Heart right ventricle (tissue), 16 donors: Measurements from ENCODE around the gene KIF6. TPM values are rescaled to one million over a fixed set of nuclear protein-coding genes. Genes with fewer than 3 reads are reported as not detected.

Experiments used
- ATAC-seq, 8 donors: fragments of 200-7000 bp; cut with Tn5 transposase; one replicate each; pipeline ENCODE4 v1.9.1; 2020; ENCODE audit warnings: mild to moderate bottlenecking in 8 of 8, moderate library complexity in 8 of 8, moderate number of reproducible peaks in 1 of 8
- DNase-seq, 2 donors: peaks; one replicate each; pipeline ENCODE4 v3.0.0-alpha.2; 2020
- H3K27ac ChIP-seq, 10 donors: fragments of 200-600 bp; sonication (generic) in 2 of 10; one replicate each; pipeline versions ENCODE4 v1.5.0 to v1.8.0; 2020 to 2022; ENCODE audit warnings: mild to moderate bottlenecking in 3 of 10
- H3K27me3 ChIP-seq, 7 donors: fragments of 200-600 bp; one replicate each; pipeline ENCODE4 v1.8.0; 2021 to 2022; ENCODE audit warnings: mild to moderate bottlenecking in 2 of 7
- H3K36me3 ChIP-seq, 9 donors: fragments of 200-600 bp; sonication (generic) in 1 of 9; one replicate each; pipeline versions ENCODE4 v1.5.0 to v1.8.0; 2020 to 2022; ENCODE audit warnings: mild to moderate bottlenecking in 2 of 9
- H3K4me1 ChIP-seq, 9 donors: fragments of 200-600 bp; sonication (generic) in 1 of 9; one replicate each; pipeline versions ENCODE4 v1.5.0 to v1.8.0; 2020 to 2022; ENCODE audit warnings: mild to moderate bottlenecking in 4 of 9
- H3K4me3 ChIP-seq, 10 donors: fragments of 200-600 bp; sonication (generic) in 2 of 10; one replicate each; pipeline versions ENCODE4 v1.5.0 to v1.8.0; 2020 to 2022; ENCODE audit warnings: mild to moderate bottlenecking in 7 of 10, moderate library complexity in 2 of 10
- H3K9me3 ChIP-seq, 11 donors: fragments of 200-600 bp in 10 of 11; sonication (generic) in 2 of 11; one replicate each; pipeline versions ENCODE4 v1.5.0 to v1.8.0; 2013 to 2022; ENCODE audit warnings: mild to moderate bottlenecking in 2 of 11, control low read depth in 1 of 11, moderate library complexity in 1 of 11
- CTCF ChIP-seq, 9 donors: fragments of 200-600 bp; sonication (generic) in 2 of 9; IDR thresholded peaks; one replicate each; pipeline versions ENCODE4 v1.5.0 to v1.8.0; 2021 to 2022; ENCODE audit warnings: antibody characterized with exemption in 9 of 9, mild to moderate bottlenecking in 5 of 9, moderate library complexity in 1 of 9
- WGBS, 2 donors: extraction: QIAGEN DNeasy Blood & Tissue Kit; methylation state at CpG; one replicate each; pipeline ENCODE4 v1.1.7; 2013; ENCODE audit warnings: inconsistent platforms in 1 of 2; 5-methylcytosine and 5-hydroxymethylcytosine counted together
- intact Hi-C, 10 donors: fragments of 100-400 bp; cut with DNase I; formaldehyde crosslinking; loops; one replicate each; pipeline versions ENCODE4 v1.11.1 to v1.14.2; 2022
- polyA plus RNA-seq, 2 donors: library from polyadenylated mRNA; stranded (reverse); fragments of 200-250 nt; gene quantifications; one replicate each; pipeline ENCODE4 v1.2.3, GENCODE V29; 2013
- total RNA-seq, 10 donors: library from RNA; stranded (reverse); fragmentation: NEBNext Ultra II Directional in 3 of 10; extraction: Animal tissue kit (Norgen Biotek cat#: 25700) in 3 of 10; gene quantifications; one replicate each; pipeline versions ENCODE4 v1.2.1 to v1.2.4, GENCODE V29; 2021 to 2023
- donor health status: Arrhythmogenic right ventricular cardiomyopathy.
- donor health status: ischemic (EF 13 %, LVEDD 7.1; RV severe dilation, severe dysfunction).
- donor health status: healthy with polysubstance abuse.
- donor health status: DM: no; HTN: yes; CAD: no.
- donor health status: DM: no; HTN: no; CAD: no.
- donor health status: ischemic (EF 25% LVEDD 6.9; RV normal size, moderate dysfunction).
- donor health status: ischemic (EF 25% LVEDD 5.7; RV mildly dilated, moderate dysfunction).
- donor health status: healthy.
- donor health status: DM: yes; HTN: yes; CAD: no.
- donor health status: Ischemic cardiomyopathy.
- donor health status: ischemic (EF 35%, LVEDD 5.7; RV mildly dilated, moderate dysfunction).
- donor health status: nonischemic (EF 11% LVEDD 7.7; RV severe dilation, severe dysfunction).
- donor health status: DM: yes; HTN: yes; CAD: no.
- donor health status: PGD.
- donor health status: ischemic (EF 29% LVEDD 5.4; RV normal size, mild dysfunction).
- donor health status: nonischemic (EF 23%, LVEDD 6.1; RV moderate dilation, normal function).

KIF6 gene
- total and polyA plus RNA-seq, 12 donors, result 0.01 to 1.6 (median 0.45) TPM; not detected in 2

DNA sequence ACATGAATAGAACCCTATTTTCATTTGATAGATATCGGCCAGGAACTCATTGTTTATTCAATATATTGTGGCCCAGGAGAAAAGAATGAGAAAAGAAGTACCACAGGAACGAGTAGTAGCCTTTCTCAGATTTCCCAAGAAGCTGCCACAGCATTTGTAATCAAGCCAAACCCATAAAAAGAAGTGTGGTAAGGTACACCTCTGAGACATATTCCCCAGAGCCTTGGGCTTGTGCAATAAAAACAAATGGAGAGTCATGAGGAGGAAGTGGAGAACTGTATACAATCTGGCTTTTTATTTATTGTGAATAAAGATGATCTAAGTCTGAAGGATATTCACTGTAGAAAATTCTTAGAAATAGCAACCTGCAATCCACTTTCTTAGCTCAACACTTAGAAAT, 36.7 kb downstream of the KIF6 start:
- no peak overlapping the region for H3K4me3 ChIP-seq
- no peak overlapping the region for H3K27ac ChIP-seq
- peaks cover 0 to 3% (median 0%) of the 10 kb centered on the region in 9 donors for H3K4me1 ChIP-seq
- H3K9me3 ChIP-seq, result no peaks in the 10 kb centered on the region
- no peak for ATAC-seq
- DNase-seq, result no peak
- WGBS, 2 donors, result 68 to 71% methylated on average over 2 of the region's 2 CpGs
- H3K36me3 ChIP-seq, result no peaks in the 10 kb centered on the region
- no peak for TF ChIP-seq CTCF (IDR thresholded peaks at IDR 0.05)
- intact Hi-C loops, result no loop called here
- H3K27me3 ChIP-seq, result no peaks in the 10 kb centered on the region

- no peak for TF ChIP-seq CTCF (IDR thresholded peaks at IDR 0.05)
- H3K9me3 ChIP-seq, result no peaks in the 10 kb centered on the region
- H3K4me3 ChIP-seq, result no peak overlapping the region
- no peaks in the 10 kb centered on the region for H3K27me3 ChIP-seq
- ATAC-seq, result peak in 4 of 8 donors; percentile 20 to 59 (median 36)
- DNase-seq, result peak in 1 of 2 donors; percentile 13
- WGBS, 2 donors, result 65 to 75% methylated on average over 6 of the region's 6 CpGs
- intact Hi-C loops, result no loop called here
- no peaks in the 10 kb centered on the region for H3K36me3 ChIP-seq
- H3K27ac ChIP-seq, result no peak overlapping the region
- H3K4me1 ChIP-seq, result peaks cover 0 to 3% (median 0%) of the 10 kb centered on the region in 9 donors
These were observed 38.2 kb downstream of the KIF6 start for GRCh38 chr6:39686976-39687375.

DNA sequence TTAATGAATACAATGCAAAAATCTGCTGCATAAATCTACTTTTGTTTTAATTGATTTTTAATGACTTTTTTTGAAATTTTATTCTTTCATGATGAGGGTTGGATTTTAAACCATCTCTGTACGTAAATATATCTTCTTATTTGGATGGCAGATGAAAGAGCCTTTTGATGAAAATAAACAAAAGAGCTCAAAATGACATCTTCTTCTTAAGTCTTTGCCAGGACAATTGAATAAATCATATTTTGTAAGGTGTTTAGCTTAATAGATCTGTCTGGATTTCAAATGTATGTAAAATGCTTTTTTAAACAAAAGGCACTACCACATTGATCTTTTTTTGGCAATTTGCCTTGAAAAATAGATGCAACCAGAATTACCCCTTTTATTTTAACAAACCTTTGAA, 39.3 kb downstream of the KIF6 start:
- intact Hi-C loops, result no loop called here
- DNase-seq, result no peak
- 87 to 92% methylated on average over 1 of the region's 1 CpG for whole genome bisulfite sequencing, 2 donors
- TF ChIP-seq CTCF (IDR thresholded peaks at IDR 0.05), result no peak
- H3K36me3 ChIP-seq, result no peaks in the 10 kb centered on the region
- H3K27ac ChIP-seq, result no peak overlapping the region
- no peaks in the 10 kb centered on the region for H3K27me3 ChIP-seq
- no peak overlapping the region for H3K4me3 ChIP-seq
- H3K4me1 ChIP-seq, result peaks cover 0 to 3% (median 0%) of the 10 kb centered on the region in 9 donors
- H3K9me3 ChIP-seq, result no peaks in the 10 kb centered on the region
- ATAC-seq, result no peak

DNA sequence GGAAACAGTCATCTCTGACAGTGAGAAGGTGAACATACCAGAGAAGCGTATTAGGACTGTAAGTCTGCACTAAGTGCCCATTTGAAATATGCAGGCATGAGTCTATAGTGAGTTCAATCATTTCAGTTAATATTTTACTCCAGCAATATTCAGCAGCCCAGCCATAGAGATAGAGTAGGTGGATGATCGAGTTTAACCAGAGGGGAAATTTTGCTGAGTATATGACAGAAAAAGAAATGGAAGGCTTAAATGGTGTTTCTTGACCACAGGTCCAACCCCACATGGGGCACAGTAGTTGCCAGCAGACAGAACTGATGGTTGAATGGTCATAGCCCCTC, 39.8 kb downstream of the KIF6 start:
- Histone ChIP-seq H3K36me3 (no peaks in the 10 kb centered on the region), H3K27ac (no peak overlapping the region), H3K4me3 (no peak overlapping the region), H3K4me1 (peaks cover 0 to 3% (median 0%) of the 10 kb centered on the region in 9 donors), H3K27me3 (no peaks in the 10 kb centered on the region), H3K9me3 (no peaks in the 10 kb centered on the region)
- intact Hi-C loops, result no loop called here
- DNase-seq (no peak), ATAC-seq (no peak)
- 82 to 87% methylated on average over 2 of the region's 2 CpGs for WGBS, 2 donors
- TF ChIP-seq CTCF (IDR thresholded peaks at IDR 0.05), result no peak
